Hepatocyte (in vitro differentiated cells): ENCODE results near the gene CDHR3. TPM values are rescaled to one million over a fixed set of nuclear protein-coding genes. Genes with fewer than 3 reads are reported as not detected.

Experiments
- DNase-seq: peaks from one replicate; pipeline ENCODE4 v3.0.0-alpha.2; 2016; ENCODE audit warnings: low spot score
- H2AFZ ChIP-seq: fragments of 200-600 bp; sonication (generic); 2 replicates; pipeline ENCODE4 v1.6.0; 2016; ENCODE audit warnings: antibody characterized with exemption, mild to moderate bottlenecking
- H3K27ac ChIP-seq: fragments of 200-600 bp; sonication (generic); 2 replicates; pipeline ENCODE4 v1.5.1; 2016; ENCODE audit warnings: mild to moderate bottlenecking
- H3K27me3 ChIP-seq: fragments of 200-600 bp; sonication (generic); 2 replicates; pipeline ENCODE4 v1.6.1; 2016
- H3K36me3 ChIP-seq: fragments of 200-600 bp; sonication (generic); replicated peaks from 2 replicates; pipeline ENCODE4 v1.5.1; 2016; ENCODE audit warnings: low read depth; ENCODE audit not compliant: insufficient read depth
- H3K4me1 ChIP-seq: fragments of 200-600 bp; sonication (generic); 2 replicates; pipeline ENCODE4 v1.5.1; 2016; ENCODE audit warnings: mild to moderate bottlenecking, moderate library complexity; ENCODE audit not compliant: insufficient read depth
- H3K4me2 ChIP-seq: fragments of 200-600 bp; sonication (generic); 2 replicates; pipeline ENCODE4 v1.6.0; 2016
- H3K4me3 ChIP-seq: fragments of 200-600 bp; sonication (generic); 2 replicates; pipeline ENCODE4 v1.5.1; 2016; ENCODE audit warnings: mild to moderate bottlenecking
- H3K79me2 ChIP-seq: fragments of 200-600 bp; sonication (generic); 2 replicates; pipeline ENCODE4 v1.6.0; 2017; ENCODE audit warnings: mild to moderate bottlenecking
- H3K9me2 ChIP-seq: fragments of 200-600 bp; sonication (generic); replicated peaks from 2 replicates; pipeline ENCODE4 v1.6.0; 2017; ENCODE audit warnings: mild to moderate bottlenecking; ENCODE audit not compliant: insufficient read depth
- H3K9me3 ChIP-seq: fragments of 200-600 bp; sonication (generic); 2 replicates; pipeline ENCODE4 v1.5.1; 2016; ENCODE audit warnings: low read depth, mild to moderate bottlenecking
- H4K20me1 ChIP-seq: fragments of 200-600 bp; sonication (generic); 2 replicates; pipeline ENCODE4 v1.6.0; 2016; ENCODE audit warnings: mild to moderate bottlenecking; ENCODE audit not compliant: insufficient read depth, poor library complexity, severe bottlenecking
- EZH2 ChIP-seq: fragments of 200-600 bp; sonication (generic); IDR thresholded peaks from 2 replicates; pipeline ENCODE4 v1.6.1; 2016; ENCODE audit warnings: antibody characterized with exemption, mild to moderate bottlenecking, borderline replicate concordance
- EZH2phosphoT487 ChIP-seq: fragments of 200-600 bp; sonication (generic); IDR thresholded peaks from one replicate; pipeline ENCODE4 v1.6.1; 2018; ENCODE audit warnings: antibody characterized with exemption, mild to moderate bottlenecking, low read depth, moderate library complexity; ENCODE audit not compliant: unreplicated experiment, severe bottlenecking
- WGBS: methylation state at CpG from one replicate; pipeline ENCODE4 v1.1.6; 2016; ENCODE audit warnings: low lambda C conversion rate; ENCODE audit errors: missing lambda C conversion rate; 5-methylcytosine and 5-hydroxymethylcytosine counted together
- polyA plus RNA-seq: library from polyadenylated mRNA; unstranded; fragments of >200 nt; fragmentation: Nextera tagmentation; extraction: Ambion mirVana; gene quantifications from 2 replicates; pipeline ENCODE4 v1.2.1, GENCODE V29; 2016
- total RNA-seq: library from RNA; depleted of rRNA; stranded (reverse); fragments of >200 nt; gene quantifications from 2 replicates; pipeline ENCODE4 v1.2.3, GENCODE V29; 2014
- TF ChIP-seq, protein P1 (sequence below): fragments of 200-600 bp; sonication (generic); IDR thresholded peaks from 2 replicates; pipeline ENCODE4 v1.5.1; 2016; ENCODE audit warnings: antibody characterized with exemption, mild to moderate bottlenecking; ENCODE audit not compliant: poor library complexity

The CDHR3 gene
- total and polyA plus RNA-seq, 2 experiments from 2014 or later, result 3.3 to 6.9 TPM

DNA sequence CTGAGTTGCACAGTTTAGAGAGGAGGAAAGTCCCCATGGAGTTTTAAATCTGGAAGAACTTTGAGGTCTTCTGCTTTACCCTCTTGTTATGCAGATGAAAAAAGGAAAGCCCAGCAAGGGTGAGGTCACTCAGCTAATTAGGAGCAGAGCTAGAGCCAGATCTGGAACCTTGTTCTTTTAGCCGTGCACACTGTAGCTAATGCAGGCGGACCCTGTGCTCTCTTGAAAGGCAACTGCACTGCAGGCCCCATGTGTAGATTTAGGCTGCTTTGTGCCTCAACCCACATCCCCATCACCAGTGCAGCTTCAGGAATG lies 85.6 kb downstream of the CDHR3 start:
- TF ChIP-seq EZH2 (no peak), EZH2phosphoT487 (no peak)
- TF ChIP-seq, protein P1, sequence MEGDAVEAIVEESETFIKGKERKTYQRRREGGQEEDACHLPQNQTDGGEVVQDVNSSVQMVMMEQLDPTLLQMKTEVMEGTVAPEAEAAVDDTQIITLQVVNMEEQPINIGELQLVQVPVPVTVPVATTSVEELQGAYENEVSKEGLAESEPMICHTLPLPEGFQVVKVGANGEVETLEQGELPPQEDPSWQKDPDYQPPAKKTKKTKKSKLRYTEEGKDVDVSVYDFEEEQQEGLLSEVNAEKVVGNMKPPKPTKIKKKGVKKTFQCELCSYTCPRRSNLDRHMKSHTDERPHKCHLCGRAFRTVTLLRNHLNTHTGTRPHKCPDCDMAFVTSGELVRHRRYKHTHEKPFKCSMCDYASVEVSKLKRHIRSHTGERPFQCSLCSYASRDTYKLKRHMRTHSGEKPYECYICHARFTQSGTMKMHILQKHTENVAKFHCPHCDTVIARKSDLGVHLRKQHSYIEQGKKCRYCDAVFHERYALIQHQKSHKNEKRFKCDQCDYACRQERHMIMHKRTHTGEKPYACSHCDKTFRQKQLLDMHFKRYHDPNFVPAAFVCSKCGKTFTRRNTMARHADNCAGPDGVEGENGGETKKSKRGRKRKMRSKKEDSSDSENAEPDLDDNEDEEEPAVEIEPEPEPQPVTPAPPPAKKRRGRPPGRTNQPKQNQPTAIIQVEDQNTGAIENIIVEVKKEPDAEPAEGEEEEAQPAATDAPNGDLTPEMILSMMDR, result no peak
- no peaks in the 10 kb centered on the region for H3K27me3 ChIP-seq
- H3K4me2 ChIP-seq, result no peak overlapping the region
- no peaks in the 10 kb centered on the region for H3K36me3 ChIP-seq
- no peak for DNase-seq
- H4K20me1 ChIP-seq, result no peaks in the 10 kb centered on the region
- no peaks in the 10 kb centered on the region for H3K9me2 ChIP-seq
- H3K9me3 ChIP-seq, result no peaks in the 10 kb centered on the region
- WGBS, result 80% methylated on average over 2 of the region's 2 CpGs
- no peak overlapping the region for H3K4me3 ChIP-seq
- H3K79me2 ChIP-seq, result no peaks in the 10 kb centered on the region
- H2AFZ ChIP-seq, result no peak overlapping the region
- no peak overlapping the region for H3K27ac ChIP-seq
- H3K4me1 ChIP-seq, result no peaks in the 10 kb centered on the region

DNA sequence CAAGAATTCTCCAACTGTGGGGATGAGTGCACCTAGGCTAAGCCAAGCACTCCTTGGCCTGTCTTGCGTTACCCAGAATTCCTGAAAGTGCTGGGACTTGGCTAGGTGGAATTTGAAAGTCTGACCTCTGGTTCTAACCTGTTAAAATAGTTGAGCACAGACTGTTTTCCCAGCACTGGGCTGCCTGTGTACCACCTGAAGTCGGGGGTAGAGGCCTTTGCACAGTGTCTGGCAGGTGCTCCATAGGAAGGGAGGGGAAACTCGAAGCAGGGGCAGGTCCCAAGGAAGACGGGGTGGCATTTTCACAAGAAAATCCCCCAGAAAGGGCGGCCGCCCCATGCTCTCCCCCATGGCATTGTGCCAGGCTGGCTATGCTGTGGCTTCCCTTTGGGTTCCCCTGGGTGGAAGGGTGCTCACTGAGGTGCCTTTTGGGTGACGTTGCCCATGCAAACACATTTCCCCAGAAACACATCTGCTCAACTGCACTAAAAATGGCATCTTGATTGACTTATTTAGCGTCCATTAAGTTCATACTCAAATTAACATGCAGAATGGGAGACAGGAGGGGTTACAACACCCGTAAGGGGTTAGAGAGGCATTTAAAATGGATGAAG lies 86.2 kb downstream of the CDHR3 start:
- peaks cover 2% of the 10 kb centered on the region for H3K27me3 ChIP-seq
- no peak overlapping the region for H3K4me3 ChIP-seq
- H3K27ac ChIP-seq, result no peak overlapping the region
- H2AFZ ChIP-seq, result no peak overlapping the region
- H3K79me2 ChIP-seq, result no peaks in the 10 kb centered on the region
- no peak for DNase-seq
- H3K9me2 ChIP-seq, result no peaks in the 10 kb centered on the region
- no peak overlapping the region for H3K4me2 ChIP-seq
- H4K20me1 ChIP-seq, result no peaks in the 10 kb centered on the region
- no peaks in the 10 kb centered on the region for H3K4me1 ChIP-seq
- 89% methylated on average over 9 of the region's 9 CpGs for WGBS
- H3K36me3 ChIP-seq, result no peaks in the 10 kb centered on the region
- TF ChIP-seq EZH2, result no peak
- no peak for TF ChIP-seq EZH2phosphoT487
- TF ChIP-seq, protein P1, result no peak
- no peaks in the 10 kb centered on the region for H3K9me3 ChIP-seq

DNA sequence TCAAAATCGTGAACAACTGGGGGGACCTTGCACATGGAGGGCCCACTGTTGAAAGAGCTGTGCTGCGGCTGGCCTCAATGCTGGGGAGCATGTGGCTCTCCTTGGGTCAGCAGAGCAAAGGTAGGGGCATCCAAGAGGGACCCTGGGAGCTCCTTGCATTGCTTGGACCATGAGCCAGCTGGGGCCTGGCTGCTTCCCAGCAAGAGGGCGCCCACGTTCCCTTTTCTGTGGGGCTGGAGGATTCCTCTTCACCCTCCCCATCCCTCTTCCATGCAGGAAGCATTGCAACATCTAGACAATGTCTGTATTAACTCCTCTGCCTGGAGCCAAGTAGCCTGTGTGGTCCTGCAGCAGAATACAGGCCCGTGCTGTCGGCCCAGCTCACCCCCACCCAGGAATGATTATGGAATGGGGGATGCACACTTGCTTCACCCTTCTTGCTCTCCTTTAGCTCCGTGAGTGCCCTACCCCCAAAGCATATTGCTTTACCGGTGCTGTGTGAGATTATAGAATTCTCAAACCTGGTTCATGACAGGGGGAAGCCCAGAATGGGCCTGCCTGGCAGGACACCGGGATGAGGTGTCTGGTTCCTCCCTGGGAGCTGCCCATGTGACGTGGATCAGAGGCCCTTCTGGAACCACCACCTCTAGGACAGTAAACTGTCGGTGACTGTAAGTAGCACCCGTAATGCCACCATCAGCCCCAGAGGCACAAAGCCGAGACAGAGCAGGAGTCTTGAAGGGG lies 87.1 kb downstream of the CDHR3 start:
- H3K27ac ChIP-seq, result no peak overlapping the region
- peak; percentile 55 for DNase-seq
- H3K27me3 ChIP-seq, result peaks cover 2% of the 10 kb centered on the region
- H2AFZ ChIP-seq, result no peak overlapping the region
- TF ChIP-seq EZH2phosphoT487 (no peak), EZH2 (no peak)
- TF ChIP-seq, protein P1, result peak; percentile 11
- H3K36me3 ChIP-seq, result no peaks in the 10 kb centered on the region
- WGBS, result 69% methylated on average over 13 of the region's 13 CpGs
- no peak overlapping the region for H3K4me3 ChIP-seq
- H4K20me1 ChIP-seq, result no peaks in the 10 kb centered on the region
- H3K4me2 ChIP-seq, result no peak overlapping the region
- no peaks in the 10 kb centered on the region for H3K4me1 ChIP-seq
- no peaks in the 10 kb centered on the region for H3K9me2 ChIP-seq
- no peaks in the 10 kb centered on the region for H3K9me3 ChIP-seq
- no peaks in the 10 kb centered on the region for H3K79me2 ChIP-seq
